ENCODE measurements around the gene PTPRK. TPM values are rescaled to one million over a fixed set of nuclear protein-coding genes. Genes with fewer than 3 reads are reported as not detected.
A peak's percentile ranks its signal among the peaks of the same experiment; 100 is the strongest.

Gene PTPRK
- total and polyA plus RNA-seq, 2 experiments from 2014 or later = 26.9 to 56.4 TPM

DNA sequence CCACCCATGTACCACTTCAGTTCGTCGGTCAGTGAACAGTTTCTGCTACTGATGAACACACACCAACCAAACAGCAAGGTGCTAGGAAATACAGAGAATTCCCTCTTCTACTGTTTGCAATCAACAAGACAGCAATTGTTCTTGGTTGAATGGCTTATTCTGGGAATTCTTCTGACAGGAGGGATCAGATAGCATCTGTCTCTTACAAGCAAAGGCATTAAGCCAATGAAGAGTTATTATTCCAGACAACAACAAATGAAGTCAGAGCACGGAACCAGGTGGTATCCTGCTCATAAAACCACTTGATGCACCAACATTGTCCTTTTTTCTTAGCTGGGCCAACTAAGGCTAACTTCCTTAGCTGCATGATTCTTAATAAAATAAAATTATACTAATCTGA, 37.8 kb downstream of the PTPRK start:
- peaks cover 47% of the 10 kb centered on the region for H3K4me1 Mint-ChIP-seq
- no peaks in the 10 kb centered on the region for H3F3A ChIP-seq (replicated peaks; ENCODE audit: low read depth)
- no peak for ATAC-seq
- 0 out of 2 replicates have a peak overlapping the region, but pooled peaks have one; percentile 4 for H3K4me2 ChIP-seq
- TF ChIP-seq ZNF114 (CRISPR knock-in tag; IDR thresholded peaks at IDR 0.05) (no peak), ZNF331 (CRISPR knock-in tag; IDR thresholded peaks at IDR 0.05; ENCODE audit: low read depth) (no peak), STAT1 (IDR thresholded peaks at IDR 0.05; ENCODE audit: unreplicated experiment) (no peak), POLR2AphosphoS5 (IDR thresholded peaks at IDR 0.05; ENCODE audit: low read depth) (no peak), EZH2 (IDR thresholded peaks at IDR 0.05; ENCODE audit: low read depth, unreplicated experiment) (no peak), JUNB (IDR thresholded peaks at IDR 0.05; ENCODE audit: unreplicated experiment) (no peak), CREB1 (CRISPR knock-in tag; IDR thresholded peaks at IDR 0.05; ENCODE audit: low read depth) (no peak), EZH2phosphoT487 (IDR thresholded peaks at IDR 0.05; ENCODE audit: unreplicated experiment) (no peak), NANOG (IDR thresholded peaks at IDR 0.05; ENCODE audit: borderline replicate concordance) (no peak)
- TF ChIP-seq, protein P1, sequence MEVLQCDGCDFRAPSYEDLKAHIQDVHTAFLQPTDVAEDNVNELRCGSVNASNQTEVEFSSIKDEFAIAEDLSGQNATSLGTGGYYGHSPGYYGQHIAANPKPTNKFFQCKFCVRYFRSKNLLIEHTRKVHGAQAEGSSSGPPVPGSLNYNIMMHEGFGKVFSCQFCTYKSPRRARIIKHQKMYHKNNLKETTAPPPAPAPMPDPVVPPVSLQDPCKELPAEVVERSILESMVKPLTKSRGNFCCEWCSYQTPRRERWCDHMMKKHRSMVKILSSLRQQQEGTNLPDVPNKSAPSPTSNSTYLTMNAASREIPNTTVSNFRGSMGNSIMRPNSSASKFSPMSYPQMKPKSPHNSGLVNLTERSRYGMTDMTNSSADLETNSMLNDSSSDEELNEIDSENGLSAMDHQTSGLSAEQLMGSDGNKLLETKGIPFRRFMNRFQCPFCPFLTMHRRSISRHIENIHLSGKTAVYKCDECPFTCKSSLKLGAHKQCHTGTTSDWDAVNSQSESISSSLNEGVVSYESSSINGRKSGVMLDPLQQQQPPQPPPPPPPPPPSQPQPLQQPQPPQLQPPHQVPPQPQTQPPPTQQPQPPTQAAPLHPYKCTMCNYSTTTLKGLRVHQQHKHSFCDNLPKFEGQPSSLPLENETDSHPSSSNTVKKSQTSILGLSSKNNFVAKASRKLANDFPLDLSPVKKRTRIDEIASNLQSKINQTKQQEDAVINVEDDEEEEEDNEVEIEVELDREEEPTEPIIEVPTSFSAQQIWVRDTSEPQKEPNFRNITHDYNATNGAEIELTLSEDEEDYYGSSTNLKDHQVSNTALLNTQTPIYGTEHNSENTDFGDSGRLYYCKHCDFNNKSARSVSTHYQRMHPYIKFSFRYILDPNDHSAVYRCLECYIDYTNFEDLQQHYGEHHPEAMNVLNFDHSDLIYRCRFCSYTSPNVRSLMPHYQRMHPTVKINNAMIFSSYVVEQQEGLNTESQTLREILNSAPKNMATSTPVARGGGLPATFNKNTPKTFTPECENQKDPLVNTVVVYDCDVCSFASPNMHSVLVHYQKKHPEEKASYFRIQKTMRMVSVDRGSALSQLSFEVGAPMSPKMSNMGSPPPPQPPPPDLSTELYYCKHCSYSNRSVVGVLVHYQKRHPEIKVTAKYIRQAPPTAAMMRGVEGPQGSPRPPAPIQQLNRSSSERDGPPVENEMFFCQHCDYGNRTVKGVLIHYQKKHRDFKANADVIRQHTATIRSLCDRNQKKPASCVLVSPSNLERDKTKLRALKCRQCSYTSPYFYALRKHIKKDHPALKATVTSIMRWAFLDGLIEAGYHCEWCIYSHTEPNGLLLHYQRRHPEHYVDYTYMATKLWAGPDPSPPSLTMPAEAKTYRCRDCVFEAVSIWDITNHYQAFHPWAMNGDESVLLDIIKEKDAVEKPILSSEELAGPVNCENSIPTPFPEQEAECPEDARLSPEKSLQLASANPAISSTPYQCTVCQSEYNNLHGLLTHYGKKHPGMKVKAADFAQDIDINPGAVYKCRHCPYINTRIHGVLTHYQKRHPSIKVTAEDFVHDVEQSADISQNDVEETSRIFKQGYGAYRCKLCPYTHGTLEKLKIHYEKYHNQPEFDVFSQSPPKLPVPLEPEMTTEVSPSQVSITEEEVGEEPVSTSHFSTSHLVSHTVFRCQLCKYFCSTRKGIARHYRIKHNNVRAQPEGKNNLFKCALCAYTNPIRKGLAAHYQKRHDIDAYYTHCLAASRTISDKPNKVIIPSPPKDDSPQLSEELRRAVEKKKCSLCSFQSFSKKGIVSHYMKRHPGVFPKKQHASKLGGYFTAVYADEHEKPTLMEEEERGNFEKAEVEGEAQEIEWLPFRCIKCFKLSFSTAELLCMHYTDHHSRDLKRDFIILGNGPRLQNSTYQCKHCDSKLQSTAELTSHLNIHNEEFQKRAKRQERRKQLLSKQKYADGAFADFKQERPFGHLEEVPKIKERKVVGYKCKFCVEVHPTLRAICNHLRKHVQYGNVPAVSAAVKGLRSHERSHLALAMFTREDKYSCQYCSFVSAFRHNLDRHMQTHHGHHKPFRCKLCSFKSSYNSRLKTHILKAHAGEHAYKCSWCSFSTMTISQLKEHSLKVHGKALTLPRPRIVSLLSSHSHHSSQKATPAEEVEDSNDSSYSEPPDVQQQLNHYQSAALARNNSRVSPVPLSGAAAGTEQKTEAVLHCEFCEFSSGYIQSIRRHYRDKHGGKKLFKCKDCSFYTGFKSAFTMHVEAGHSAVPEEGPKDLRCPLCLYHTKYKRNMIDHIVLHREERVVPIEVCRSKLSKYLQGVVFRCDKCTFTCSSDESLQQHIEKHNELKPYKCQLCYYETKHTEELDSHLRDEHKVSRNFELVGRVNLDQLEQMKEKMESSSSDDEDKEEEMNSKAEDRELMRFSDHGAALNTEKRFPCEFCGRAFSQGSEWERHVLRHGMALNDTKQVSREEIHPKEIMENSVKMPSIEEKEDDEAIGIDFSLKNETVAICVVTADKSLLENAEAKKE (CRISPR knock-in tag; IDR thresholded peaks at IDR 0.05) = no peak
- TF ChIP-seq, protein P2, sequence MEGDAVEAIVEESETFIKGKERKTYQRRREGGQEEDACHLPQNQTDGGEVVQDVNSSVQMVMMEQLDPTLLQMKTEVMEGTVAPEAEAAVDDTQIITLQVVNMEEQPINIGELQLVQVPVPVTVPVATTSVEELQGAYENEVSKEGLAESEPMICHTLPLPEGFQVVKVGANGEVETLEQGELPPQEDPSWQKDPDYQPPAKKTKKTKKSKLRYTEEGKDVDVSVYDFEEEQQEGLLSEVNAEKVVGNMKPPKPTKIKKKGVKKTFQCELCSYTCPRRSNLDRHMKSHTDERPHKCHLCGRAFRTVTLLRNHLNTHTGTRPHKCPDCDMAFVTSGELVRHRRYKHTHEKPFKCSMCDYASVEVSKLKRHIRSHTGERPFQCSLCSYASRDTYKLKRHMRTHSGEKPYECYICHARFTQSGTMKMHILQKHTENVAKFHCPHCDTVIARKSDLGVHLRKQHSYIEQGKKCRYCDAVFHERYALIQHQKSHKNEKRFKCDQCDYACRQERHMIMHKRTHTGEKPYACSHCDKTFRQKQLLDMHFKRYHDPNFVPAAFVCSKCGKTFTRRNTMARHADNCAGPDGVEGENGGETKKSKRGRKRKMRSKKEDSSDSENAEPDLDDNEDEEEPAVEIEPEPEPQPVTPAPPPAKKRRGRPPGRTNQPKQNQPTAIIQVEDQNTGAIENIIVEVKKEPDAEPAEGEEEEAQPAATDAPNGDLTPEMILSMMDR (conservative IDR thresholded peaks at IDR 0.05; ENCODE audit: low read depth in 2 of 2) = no peak
- TF ChIP-seq, protein P3, sequence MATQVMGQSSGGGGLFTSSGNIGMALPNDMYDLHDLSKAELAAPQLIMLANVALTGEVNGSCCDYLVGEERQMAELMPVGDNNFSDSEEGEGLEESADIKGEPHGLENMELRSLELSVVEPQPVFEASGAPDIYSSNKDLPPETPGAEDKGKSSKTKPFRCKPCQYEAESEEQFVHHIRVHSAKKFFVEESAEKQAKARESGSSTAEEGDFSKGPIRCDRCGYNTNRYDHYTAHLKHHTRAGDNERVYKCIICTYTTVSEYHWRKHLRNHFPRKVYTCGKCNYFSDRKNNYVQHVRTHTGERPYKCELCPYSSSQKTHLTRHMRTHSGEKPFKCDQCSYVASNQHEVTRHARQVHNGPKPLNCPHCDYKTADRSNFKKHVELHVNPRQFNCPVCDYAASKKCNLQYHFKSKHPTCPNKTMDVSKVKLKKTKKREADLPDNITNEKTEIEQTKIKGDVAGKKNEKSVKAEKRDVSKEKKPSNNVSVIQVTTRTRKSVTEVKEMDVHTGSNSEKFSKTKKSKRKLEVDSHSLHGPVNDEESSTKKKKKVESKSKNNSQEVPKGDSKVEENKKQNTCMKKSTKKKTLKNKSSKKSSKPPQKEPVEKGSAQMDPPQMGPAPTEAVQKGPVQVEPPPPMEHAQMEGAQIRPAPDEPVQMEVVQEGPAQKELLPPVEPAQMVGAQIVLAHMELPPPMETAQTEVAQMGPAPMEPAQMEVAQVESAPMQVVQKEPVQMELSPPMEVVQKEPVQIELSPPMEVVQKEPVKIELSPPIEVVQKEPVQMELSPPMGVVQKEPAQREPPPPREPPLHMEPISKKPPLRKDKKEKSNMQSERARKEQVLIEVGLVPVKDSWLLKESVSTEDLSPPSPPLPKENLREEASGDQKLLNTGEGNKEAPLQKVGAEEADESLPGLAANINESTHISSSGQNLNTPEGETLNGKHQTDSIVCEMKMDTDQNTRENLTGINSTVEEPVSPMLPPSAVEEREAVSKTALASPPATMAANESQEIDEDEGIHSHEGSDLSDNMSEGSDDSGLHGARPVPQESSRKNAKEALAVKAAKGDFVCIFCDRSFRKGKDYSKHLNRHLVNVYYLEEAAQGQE (IDR thresholded peaks at IDR 0.05; ENCODE audit: unreplicated experiment) = no peak
- peak; percentile 36 for DNase-seq (ENCODE audit: low spot score)
- no peaks in the 10 kb centered on the region for H3K9me2 ChIP-seq (ENCODE audit: insufficient read depth)
- H3K4me1 ChIP-seq (ENCODE audit: insufficient read depth) = peaks cover 35% of the 10 kb centered on the region
- H3K4me3 ChIP-seq = no peak overlapping the region
- no peak overlapping the region for H3K27ac Mint-ChIP-seq
- H3K79me2 ChIP-seq (replicated peaks; ENCODE audit: insufficient read depth) = peaks cover 87% of the 10 kb centered on the region
- no peak overlapping the region for H3K4me3 Mint-ChIP-seq
- no peaks in the 10 kb centered on the region for H3K36me3 Mint-ChIP-seq (ENCODE audit: low read depth)
- no peaks in the 10 kb centered on the region for H3K9me3 Mint-ChIP-seq
- H3K27me3 ChIP-seq (ENCODE audit: insufficient read depth) = no peaks in the 10 kb centered on the region
- no peak overlapping the region for H2AFZ ChIP-seq
- H3K36me3 ChIP-seq (ENCODE audit: insufficient read depth) = no peaks in the 10 kb centered on the region
- H4K20me1 ChIP-seq (replicated peaks; ENCODE audit: insufficient read depth) = peaks cover 4% of the 10 kb centered on the region; the same call in 1 of the 2 replicates
- no peaks in the 10 kb centered on the region for H3K27me3 Mint-ChIP-seq (ENCODE audit: insufficient read depth, low read depth, poor library complexity)
- no peak overlapping the region for H3K27ac ChIP-seq (ENCODE audit: low read depth)
